Measurements from ENCODE around the gene ZBTB20. TPM values are rescaled to one million over a fixed set of nuclear protein-coding genes. Genes with fewer than 3 reads are reported as not detected.

The ZBTB20 gene
- total RNA-seq, 1 experiment from 2014 or later = 26.5 TPM

- TF ChIP-seq CTCF (conservative IDR thresholded peaks at IDR 0.05) (no peak), EZH2 (IDR thresholded peaks at IDR 0.05; ENCODE audit: low read depth) (no peak)
- CTCF ChIA-PET = no interaction called here
Observed at GRCh38 chr3:114436182-114436581, 710.9 kb downstream of the ZBTB20 start.

GRCh38 chr3:114435386-114436115 is 711.5 kb downstream of the ZBTB20 start:
- no peak for TF ChIP-seq CTCF (conservative IDR thresholded peaks at IDR 0.05)
- TF ChIP-seq EZH2 (IDR thresholded peaks at IDR 0.05; ENCODE audit: low read depth) = no peak
- Histone ChIP-seq H3K4me3 (no peak overlapping the region), H3K27ac (no peak overlapping the region), H3K9me2 (ENCODE audit: insufficient read depth) (no peaks in the 10 kb centered on the region), H3K9me3 (ENCODE audit: insufficient read depth, low read depth) (no peaks in the 10 kb centered on the region), H3F3A (ENCODE audit: insufficient read depth, low read depth) (no peaks in the 10 kb centered on the region), H3K36me3 (ENCODE audit: low read depth) (no peaks in the 10 kb centered on the region), H3K4me2 (no peak overlapping the region), H2AFZ (no peak overlapping the region), H3K4me1 (replicated peaks; ENCODE audit: insufficient read depth) (no peaks in the 10 kb centered on the region), H3K79me2 (ENCODE audit: low read depth) (no peaks in the 10 kb centered on the region), H3K27me3 (ENCODE audit: insufficient read depth, low read depth) (no peaks in the 10 kb centered on the region), H4K20me1 (ENCODE audit: insufficient read depth) (no peaks in the 10 kb centered on the region)
- no peak for DNase-seq
- intact Hi-C loops (cut with micrococcal nuclease; ENCODE audit: unreplicated experiment) = no loop called here
- BruUV-seq (replicated peaks) = no TSS peak
- ChIA-PET POLR2A (ENCODE audit: unreplicated experiment) (no interaction called here), CTCF (no interaction called here)

More at GRCh38 chr3:114436182-114436581, 710.9 kb downstream of the ZBTB20 start:
- POLR2A ChIA-PET (ENCODE audit: unreplicated experiment) = interaction anchor here (0.7 kb wide), 1 partner anchor 9 kb away, joined by 8 read pairs; no protein-coding TSS in a partner anchor
- Histone ChIP-seq H3K27ac (no peak overlapping the region), H3K4me3 (no peak overlapping the region), H3F3A (ENCODE audit: insufficient read depth, low read depth) (no peaks in the 10 kb centered on the region), H3K4me1 (replicated peaks; ENCODE audit: insufficient read depth) (no peaks in the 10 kb centered on the region), H3K27me3 (ENCODE audit: insufficient read depth, low read depth) (no peaks in the 10 kb centered on the region), H4K20me1 (ENCODE audit: insufficient read depth) (no peaks in the 10 kb centered on the region), H3K4me2 (no peak overlapping the region), H3K9me2 (ENCODE audit: insufficient read depth) (0 out of 2 replicates have a peak, but pooled peaks cover 3% of the 10 kb centered on the region), H3K79me2 (ENCODE audit: low read depth) (no peaks in the 10 kb centered on the region), H2AFZ (no peak overlapping the region), H3K36me3 (ENCODE audit: low read depth) (no peaks in the 10 kb centered on the region), H3K9me3 (ENCODE audit: insufficient read depth, low read depth) (no peaks in the 10 kb centered on the region)
- intact Hi-C loops (cut with micrococcal nuclease; ENCODE audit: unreplicated experiment) = no loop called here
- no peak for DNase-seq
- BruUV-seq (replicated peaks) = no TSS peak

DNA sequence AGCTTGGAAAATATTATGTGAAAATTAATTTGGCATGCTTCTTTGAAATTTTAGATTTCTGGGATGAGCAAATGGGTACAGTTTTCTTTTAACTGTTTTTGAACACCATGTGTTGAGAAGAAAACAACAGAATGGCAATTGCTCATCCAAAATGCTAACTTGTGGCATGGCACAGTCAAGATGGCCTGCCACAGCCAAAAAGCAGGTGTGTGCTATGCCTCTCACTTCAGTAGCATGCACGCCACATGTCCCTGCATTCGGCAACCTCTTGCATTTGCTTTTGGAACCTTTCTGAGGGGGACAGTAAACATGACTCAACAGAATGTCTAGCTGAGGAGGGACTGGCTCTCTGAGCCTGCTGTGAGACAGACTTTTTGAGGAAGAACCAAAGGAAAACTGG is 714.8 kb downstream of the ZBTB20 start:
- Histone ChIP-seq H3F3A (ENCODE audit: insufficient read depth, low read depth) (no peaks in the 10 kb centered on the region), H3K9me2 (ENCODE audit: insufficient read depth) (no peaks in the 10 kb centered on the region), H3K4me2 (no peak overlapping the region), H3K27ac (no peak overlapping the region), H3K4me3 (no peak overlapping the region), H3K4me1 (replicated peaks; ENCODE audit: insufficient read depth) (no peaks in the 10 kb centered on the region), H2AFZ (no peak overlapping the region), H3K79me2 (ENCODE audit: low read depth) (no peaks in the 10 kb centered on the region), H3K9me3 (ENCODE audit: insufficient read depth, low read depth) (no peaks in the 10 kb centered on the region), H3K36me3 (ENCODE audit: low read depth) (no peaks in the 10 kb centered on the region), H4K20me1 (ENCODE audit: insufficient read depth) (no peaks in the 10 kb centered on the region), H3K27me3 (ENCODE audit: insufficient read depth, low read depth) (no peaks in the 10 kb centered on the region)
- CTCF ChIA-PET = no interaction called here
- no TSS peak for BruUV-seq (replicated peaks)
- TF ChIP-seq CTCF (conservative IDR thresholded peaks at IDR 0.05) = no peak
- no peak for TF ChIP-seq EZH2 (IDR thresholded peaks at IDR 0.05; ENCODE audit: low read depth)
- intact Hi-C loops (cut with micrococcal nuclease; ENCODE audit: unreplicated experiment) = no loop called here
- POLR2A ChIA-PET (ENCODE audit: unreplicated experiment) = no interaction called here
- no peak for DNase-seq

Measured in PC-9 (cell line).